ENCODE data around the gene CGNL1. TPM values are rescaled to one million over a fixed set of nuclear protein-coding genes. Genes with fewer than 3 reads are reported as not detected.

CGNL1 gene
- polyA plus RNA-seq, 1 of the 3 experiments (the other 2 are of a cell fraction): 0.23 TPM

DNA sequence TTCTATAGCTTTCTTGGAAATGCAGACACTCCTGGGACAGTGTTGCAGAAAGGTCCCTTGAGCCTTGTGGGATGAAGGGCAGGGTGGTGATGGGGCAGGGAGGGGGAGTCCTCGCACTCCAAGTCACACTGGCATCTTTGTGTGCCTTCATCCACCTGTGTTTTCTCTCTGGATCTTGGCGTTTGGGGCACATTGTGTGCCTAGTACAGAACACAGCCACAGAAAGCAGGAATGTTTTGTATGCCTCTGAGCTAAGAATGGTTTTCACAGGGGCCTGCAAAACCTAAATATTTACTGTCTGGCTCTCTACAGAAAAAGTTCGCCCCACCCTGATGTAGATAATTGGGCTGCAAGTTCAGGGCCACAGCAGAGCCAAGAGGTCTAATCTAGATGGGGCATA, 221.1 kb downstream of the CGNL1 start:
- H4K20me1 ChIP-seq (ENCODE audit: insufficient read depth): no peaks in the 10 kb centered on the region
- TF ChIP-seq FOXJ3 (CRISPR knock-in tag; IDR thresholded peaks at IDR 0.05) (no peak), CHD2 (IDR thresholded peaks at IDR 0.05; ENCODE audit: low read length, partially characterized antibody) (no peak)
- peaks cover 13% of the 10 kb centered on the region; the same call in 1 of the 2 replicates for H3K27me3 ChIP-seq (ENCODE audit: insufficient read depth)
- WGBS (ENCODE audit: low lambda C conversion rate): 26% methylated on average over 3 of the region's 3 CpGs
- POLR2A ChIA-PET: no interaction called here
- H3K9me2 ChIP-seq: no peaks in the 10 kb centered on the region
- no peak overlapping the region for H3K4me3 ChIP-seq (ENCODE audit: low read depth in 2 of 2, low read length in 1 of 2)
- CTCF ChIA-PET: no interaction called here
- no peak overlapping the region for H3K27ac ChIP-seq (ENCODE audit: low read depth in 2 of 2, low read length in 1 of 2)
- peaks cover 0 to 9% of the 10 kb centered on the region in 2 experiments; a peak in 2 of 4 replicates for H3K4me1 ChIP-seq (ENCODE audit: control insufficient read depth in 1 of 2, insufficient read depth in 2 of 2, low read depth in 1 of 2, low read length in 1 of 2)
- H3K79me2 ChIP-seq (ENCODE audit: insufficient read depth): no peaks in the 10 kb centered on the region
- H3K4me2 ChIP-seq: no peak overlapping the region
- DNase-seq: no peak
- no peak overlapping the region for H3K9ac ChIP-seq
- no peaks in the 10 kb centered on the region for H3K36me3 ChIP-seq (replicated peaks in 1 of 2; ENCODE audit: control insufficient read depth in 1 of 2, insufficient read depth in 2 of 2, low read length in 1 of 2)
- no peaks in the 10 kb centered on the region for H3K9me3 ChIP-seq
- H3F3A ChIP-seq (replicated peaks; ENCODE audit: insufficient read depth): no peaks in the 10 kb centered on the region
- H2AFZ ChIP-seq (ENCODE audit: low read depth): no peak overlapping the region

DNA sequence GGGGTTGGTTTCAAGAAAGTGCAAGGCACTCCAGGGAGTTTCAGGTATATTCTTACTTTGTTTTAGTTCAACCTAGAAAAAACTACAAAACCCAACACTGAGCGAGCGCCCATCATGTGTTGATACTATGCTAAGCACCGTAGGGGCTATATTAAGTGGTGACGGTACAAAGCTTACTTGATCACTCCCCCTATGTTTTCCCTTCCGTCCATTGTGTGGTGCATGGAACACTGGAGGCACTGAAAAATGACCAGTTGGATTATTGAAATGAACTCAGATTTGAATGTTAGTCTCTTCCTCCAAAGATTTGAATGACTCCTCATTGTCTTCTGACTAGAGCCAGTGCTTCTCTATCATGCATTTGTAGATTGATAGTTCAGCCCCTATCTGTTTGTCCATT, 222.0 kb downstream of the CGNL1 start:
- H3K9me3 ChIP-seq: no peaks in the 10 kb centered on the region
- peaks cover 0 to 9% of the 10 kb centered on the region in 2 experiments; a peak in 2 of 4 replicates for H3K4me1 ChIP-seq (ENCODE audit: control insufficient read depth in 1 of 2, insufficient read depth in 2 of 2, low read depth in 1 of 2, low read length in 1 of 2)
- H3K79me2 ChIP-seq (ENCODE audit: insufficient read depth): no peaks in the 10 kb centered on the region
- 68% methylated on average over 5 of the region's 5 CpGs for WGBS (ENCODE audit: low lambda C conversion rate)
- no peaks in the 10 kb centered on the region for H4K20me1 ChIP-seq (ENCODE audit: insufficient read depth)
- no peak overlapping the region for H2AFZ ChIP-seq (ENCODE audit: low read depth)
- H3K27ac ChIP-seq (ENCODE audit: low read depth in 2 of 2, low read length in 1 of 2): no peak overlapping the region
- POLR2A ChIA-PET: no interaction called here
- TF ChIP-seq EP300 (IDR thresholded peaks at IDR 0.05; ENCODE audit: borderline replicate concordance in 1 of 2, low read depth in 1 of 2, low read length in 1 of 2) (no peak), TAF1 (IDR thresholded peaks at IDR 0.05; ENCODE audit: borderline replicate concordance, low read depth, low read length) (no peak), RFX5 (IDR thresholded peaks at IDR 0.05; ENCODE audit: low read length) (no peak), POLR2AphosphoS5 (IDR thresholded peaks at IDR 0.05; ENCODE audit: low read depth, low read length) (no peak), GABPA (IDR thresholded peaks at IDR 0.05; ENCODE audit: low read depth) (no peak)
- TF ChIP-seq, protein P1, sequence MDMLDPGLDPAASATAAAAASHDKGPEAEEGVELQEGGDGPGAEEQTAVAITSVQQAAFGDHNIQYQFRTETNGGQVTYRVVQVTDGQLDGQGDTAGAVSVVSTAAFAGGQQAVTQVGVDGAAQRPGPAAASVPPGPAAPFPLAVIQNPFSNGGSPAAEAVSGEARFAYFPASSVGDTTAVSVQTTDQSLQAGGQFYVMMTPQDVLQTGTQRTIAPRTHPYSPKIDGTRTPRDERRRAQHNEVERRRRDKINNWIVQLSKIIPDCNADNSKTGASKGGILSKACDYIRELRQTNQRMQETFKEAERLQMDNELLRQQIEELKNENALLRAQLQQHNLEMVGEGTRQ (IDR thresholded peaks at IDR 0.05; ENCODE audit: borderline replicate concordance, low read depth, low read length): no peak
- H3K9ac ChIP-seq: no peak overlapping the region
- DNase-seq: no peak
- CTCF ChIA-PET: interaction anchor here (1.0 to 2.0 kb wide), 3 partner anchors 13 to 468 kb away, joined by 3 to 10 read pairs (median 5); no protein-coding TSS in a partner anchor
- no peaks in the 10 kb centered on the region for H3K36me3 ChIP-seq (replicated peaks in 1 of 2; ENCODE audit: control insufficient read depth in 1 of 2, insufficient read depth in 2 of 2, low read length in 1 of 2)
- H3K4me3 ChIP-seq (ENCODE audit: low read depth in 2 of 2, low read length in 1 of 2): no peak overlapping the region
- no peak overlapping the region for H3K4me2 ChIP-seq
- H3K27me3 ChIP-seq (ENCODE audit: insufficient read depth): peaks cover 9% of the 10 kb centered on the region; the same call in 1 of the 2 replicates
- no peaks in the 10 kb centered on the region for H3K9me2 ChIP-seq
- H3F3A ChIP-seq (replicated peaks; ENCODE audit: insufficient read depth): no peaks in the 10 kb centered on the region

DNA sequence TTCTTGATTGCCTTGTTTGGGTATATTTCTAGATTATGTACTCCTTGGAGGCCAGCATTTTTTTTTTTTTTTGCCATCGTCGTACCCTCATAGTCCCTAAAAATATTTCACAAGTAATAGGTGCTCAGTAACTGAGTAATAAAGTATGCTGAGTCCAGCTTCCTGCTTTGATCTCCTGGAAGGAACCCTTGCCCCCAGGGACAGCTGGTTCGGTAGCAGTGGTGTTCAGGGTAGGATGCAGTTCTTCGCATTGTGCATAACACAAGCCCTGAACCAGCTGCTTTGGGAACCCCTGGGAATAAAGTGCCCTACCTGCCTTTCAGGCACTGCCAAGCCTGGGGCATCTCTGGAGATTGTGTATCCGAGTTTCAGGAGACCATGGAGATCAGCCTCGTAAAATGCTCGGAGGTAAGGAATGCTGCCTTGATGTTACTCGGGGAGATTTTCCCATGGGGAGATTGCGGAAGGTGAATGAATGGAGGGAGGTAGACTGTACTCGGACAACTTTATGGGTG, 223.0 kb downstream of the CGNL1 start:
- no peak overlapping the region for H3K9ac ChIP-seq
- no peak overlapping the region for H3K4me2 ChIP-seq
- no peak overlapping the region for H3K4me3 ChIP-seq (ENCODE audit: low read depth in 2 of 2, low read length in 1 of 2)
- peaks cover 9% of the 10 kb centered on the region; the same call in 1 of the 2 replicates for H3K27me3 ChIP-seq (ENCODE audit: insufficient read depth)
- no peaks in the 10 kb centered on the region for H3K9me2 ChIP-seq
- peaks cover 0 to 9% of the 10 kb centered on the region in 2 experiments; a peak in 2 of 4 replicates for H3K4me1 ChIP-seq (ENCODE audit: control insufficient read depth in 1 of 2, insufficient read depth in 2 of 2, low read depth in 1 of 2, low read length in 1 of 2)
- POLR2A ChIA-PET: no interaction called here
- no peak for DNase-seq
- CTCF ChIA-PET: interaction anchor here (1.0 to 2.0 kb wide), 3 partner anchors 12 to 466 kb away, joined by 3 to 10 read pairs (median 5); no protein-coding TSS in a partner anchor
- H3K36me3 ChIP-seq (replicated peaks in 1 of 2; ENCODE audit: control insufficient read depth in 1 of 2, insufficient read depth in 2 of 2, low read length in 1 of 2): no peaks in the 10 kb centered on the region
- H3F3A ChIP-seq (replicated peaks; ENCODE audit: insufficient read depth): no peaks in the 10 kb centered on the region
- no peaks in the 10 kb centered on the region for H3K79me2 ChIP-seq (ENCODE audit: insufficient read depth)
- H2AFZ ChIP-seq (ENCODE audit: low read depth): no peak overlapping the region
- no peaks in the 10 kb centered on the region for H3K9me3 ChIP-seq
- no peak for TF ChIP-seq TAF1 (IDR thresholded peaks at IDR 0.05; ENCODE audit: borderline replicate concordance, low read depth, low read length)
- no peak for TF ChIP-seq MEF2A (IDR thresholded peaks at IDR 0.05; ENCODE audit: borderline replicate concordance, low read depth)
- no peak for TF ChIP-seq FOXM1 (IDR thresholded peaks at IDR 0.05; ENCODE audit: low read depth)
- TF ChIP-seq, protein P2, sequence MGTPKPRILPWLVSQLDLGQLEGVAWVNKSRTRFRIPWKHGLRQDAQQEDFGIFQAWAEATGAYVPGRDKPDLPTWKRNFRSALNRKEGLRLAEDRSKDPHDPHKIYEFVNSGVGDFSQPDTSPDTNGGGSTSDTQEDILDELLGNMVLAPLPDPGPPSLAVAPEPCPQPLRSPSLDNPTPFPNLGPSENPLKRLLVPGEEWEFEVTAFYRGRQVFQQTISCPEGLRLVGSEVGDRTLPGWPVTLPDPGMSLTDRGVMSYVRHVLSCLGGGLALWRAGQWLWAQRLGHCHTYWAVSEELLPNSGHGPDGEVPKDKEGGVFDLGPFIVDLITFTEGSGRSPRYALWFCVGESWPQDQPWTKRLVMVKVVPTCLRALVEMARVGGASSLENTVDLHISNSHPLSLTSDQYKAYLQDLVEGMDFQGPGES (IDR thresholded peaks at IDR 0.05; ENCODE audit: low read depth, low read length): no peak
- no peak for TF ChIP-seq ELF1 (IDR thresholded peaks at IDR 0.05)
- no peak for TF ChIP-seq EP300 (IDR thresholded peaks at IDR 0.05; ENCODE audit: borderline replicate concordance in 1 of 2, low read depth in 1 of 2, low read length in 1 of 2)
- TF ChIP-seq, protein P3, sequence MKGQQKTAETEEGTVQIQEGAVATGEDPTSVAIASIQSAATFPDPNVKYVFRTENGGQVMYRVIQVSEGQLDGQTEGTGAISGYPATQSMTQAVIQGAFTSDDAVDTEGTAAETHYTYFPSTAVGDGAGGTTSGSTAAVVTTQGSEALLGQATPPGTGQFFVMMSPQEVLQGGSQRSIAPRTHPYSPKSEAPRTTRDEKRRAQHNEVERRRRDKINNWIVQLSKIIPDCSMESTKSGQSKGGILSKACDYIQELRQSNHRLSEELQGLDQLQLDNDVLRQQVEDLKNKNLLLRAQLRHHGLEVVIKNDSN (IDR thresholded peaks at IDR 0.05; ENCODE audit: borderline replicate concordance, low read depth): no peak
- no peak for TF ChIP-seq MXI1 (IDR thresholded peaks at IDR 0.05; ENCODE audit: low read depth, low read length)
- no peak overlapping the region for H3K27ac ChIP-seq (ENCODE audit: low read depth in 2 of 2, low read length in 1 of 2)
- WGBS (ENCODE audit: low lambda C conversion rate): 76% methylated on average over 10 of the region's 10 CpGs
- no peaks in the 10 kb centered on the region for H4K20me1 ChIP-seq (ENCODE audit: insufficient read depth)
